HG02642 (cell line): ENCODE results near the gene BRICD5.

Experiments
- ATAC-seq: cut with Tn5 transposase; IDR thresholded peaks from one replicate; pipeline ENCODE4 v1.9.1; 2021; ENCODE audit warnings: mild to moderate bottlenecking; ENCODE audit not compliant: unreplicated experiment, poor library complexity

BRICD5 gene

GRCh38 chr16:2226245-2226793, 15.7 kb upstream of the BRICD5 start:
- no peak for ATAC-seq

GRCh38 chr16:2223942-2224486, 13.4 kb upstream of the BRICD5 start:
- peak; percentile 22 for ATAC-seq

- ATAC-seq: peak; percentile 95
Observed at GRCh38 chr16:2223221-2223941, 12.7 kb upstream of the BRICD5 start, which contains the start of gene E4F1. TSS of gene E4F1 (plus strand) at chr16:2223591. CDS start at chr16:2223614, 23 bp downstream.

- ATAC-seq: no peak
Observed at GRCh38 chr16:2216330-2216729, 5.7 kb upstream of the BRICD5 start.

- ATAC-seq: peak; percentile 90
Observed at GRCh38 chr16:2214719-2214968, 4.0 kb upstream of the BRICD5 start, which contains the start of gene PGP. TSS of gene PGP (minus strand) at chr16:2214840. CDS start at chr16:2214777, 63 bp downstream.

GRCh38 chr16:2213817-2214718, 3.4 kb upstream of the BRICD5 start:
- ATAC-seq: peak; percentile 4

- no peak for ATAC-seq
Observed at GRCh38 chr16:2212362-2213324, 2.0 kb upstream of the BRICD5 start.

GRCh38 chr16:2211923-2212347, 1.3 kb upstream of the BRICD5 start:
- ATAC-seq: no peak

GRCh38 chr16:2210009-2210332, 692 bp downstream of the BRICD5 start:
- ATAC-seq: no peak

- ATAC-seq: no peak
Observed at GRCh38 chr16:2209258-2210008, 1.2 kb downstream of the BRICD5 start.

GRCh38 chr16:2208772-2209171, 1.9 kb downstream of the BRICD5 start:
- no peak for ATAC-seq

GRCh38 chr16:2208308-2208707, 2.4 kb downstream of the BRICD5 start:
- ATAC-seq: no peak

GRCh38 chr16:2207872-2208271, 2.8 kb downstream of the BRICD5 start:
- ATAC-seq: no peak

- no peak for ATAC-seq
Observed at GRCh38 chr16:2206780-2207433, 3.8 kb downstream of the BRICD5 start.

GRCh38 chr16:2206420-2206779, 4.3 kb downstream of the BRICD5 start:
- ATAC-seq: no peak

- ATAC-seq: peak; percentile 9
Observed at GRCh38 chr16:2205967-2206313, 4.7 kb downstream of the BRICD5 start.

GRCh38 chr16:2205104-2205966, 5.3 kb downstream of the BRICD5 start, which contains the start of gene MLST8:
TSS of gene MLST8 (plus strand) at chr16:2205454. CDS start at chr16:2206086, 632 bp downstream.
- ATAC-seq: peak; percentile 80
